ENCODE results near the gene RPP25L.

RPP25L gene

GRCh38 chr9:34611811-34612787, at the start of gene RPP25L:
TSS of gene RPP25L (minus strand) at chr9:34612097. CDS start at chr9:34611296, 801 bp downstream.
- DNase-seq = peak; percentile 88 to 93
- TF ChIP-seq POLR2A (IDR thresholded peaks at IDR 0.05; ENCODE audit: low read length) = peak; percentile 78
- TF ChIP-seq GATA1 (IDR thresholded peaks at IDR 0.05; ENCODE audit: low read depth, low read length) = no peak

GRCh38 chr9:34659592-34660253, 47.8 kb upstream of the RPP25L start:
- DNase-seq = peak in 1 of 2 experiments; percentile 9
- TF ChIP-seq POLR2A (IDR thresholded peaks at IDR 0.05; ENCODE audit: low read length) = no peak
- no peak for TF ChIP-seq GATA1 (IDR thresholded peaks at IDR 0.05; ENCODE audit: low read depth, low read length)

GRCh38 chr9:34658461-34658860, 46.6 kb upstream of the RPP25L start:
- DNase-seq = no peak
- no peak for TF ChIP-seq GATA1 (IDR thresholded peaks at IDR 0.05; ENCODE audit: low read depth, low read length)
- TF ChIP-seq POLR2A (IDR thresholded peaks at IDR 0.05; ENCODE audit: low read length) = no peak

GRCh38 chr9:34656992-34657391, 45.1 kb upstream of the RPP25L start:
- TF ChIP-seq GATA1 (IDR thresholded peaks at IDR 0.05; ENCODE audit: low read depth, low read length) (no peak), POLR2A (IDR thresholded peaks at IDR 0.05; ENCODE audit: low read length) (no peak)
- no peak for DNase-seq

- TF ChIP-seq GATA1 (IDR thresholded peaks at IDR 0.05; ENCODE audit: low read depth, low read length) (no peak), POLR2A (IDR thresholded peaks at IDR 0.05; ENCODE audit: low read length) (no peak)
- DNase-seq = no peak
Measured at GRCh38 chr9:34655394-34655793, 43.5 kb upstream of the RPP25L start.

GRCh38 chr9:34654323-34655051, 42.6 kb upstream of the RPP25L start:
- DNase-seq = no peak
- TF ChIP-seq POLR2A (IDR thresholded peaks at IDR 0.05; ENCODE audit: low read length) = no peak
- TF ChIP-seq GATA1 (IDR thresholded peaks at IDR 0.05; ENCODE audit: low read depth, low read length) = no peak

- no peak for DNase-seq
Measured at GRCh38 chr9:34653151-34654072, 41.5 kb upstream of the RPP25L start.

GRCh38 chr9:34652602-34653000, 40.7 kb upstream of the RPP25L start:
- no peak for DNase-seq

More at GRCh38 chr9:34653151-34654072, 41.5 kb upstream of the RPP25L start:
- TF ChIP-seq GATA1 (IDR thresholded peaks at IDR 0.05; ENCODE audit: low read depth, low read length) = no peak
- TF ChIP-seq POLR2A (IDR thresholded peaks at IDR 0.05; ENCODE audit: low read length) = no peak

GRCh38 chr9:34651876-34652601, 40.1 kb upstream of the RPP25L start, which contains the start of gene IL11RA:
TSS of gene IL11RA (plus strand) at chr9:34652185. CDS start at chr9:34655218, 3,033 bp downstream.
- TF ChIP-seq GATA1 (IDR thresholded peaks at IDR 0.05; ENCODE audit: low read depth, low read length) = no peak
- TF ChIP-seq POLR2A (IDR thresholded peaks at IDR 0.05; ENCODE audit: low read length) = peak; percentile 22
- DNase-seq = peak; percentile 89 to 90

More at GRCh38 chr9:34652602-34653000, 40.7 kb upstream of the RPP25L start:
- TF ChIP-seq POLR2A (IDR thresholded peaks at IDR 0.05; ENCODE audit: low read length) (no peak), GATA1 (IDR thresholded peaks at IDR 0.05; ENCODE audit: low read depth, low read length) (no peak)

- DNase-seq = no peak
- TF ChIP-seq GATA1 (IDR thresholded peaks at IDR 0.05; ENCODE audit: low read depth, low read length) = no peak
Measured at GRCh38 chr9:34651321-34651720, 39.4 kb upstream of the RPP25L start.

GRCh38 chr9:34650816-34651215, 38.9 kb upstream of the RPP25L start:
- no peak for DNase-seq
- TF ChIP-seq GATA1 (IDR thresholded peaks at IDR 0.05; ENCODE audit: low read depth, low read length) (no peak), POLR2A (IDR thresholded peaks at IDR 0.05; ENCODE audit: low read length) (no peak)

- no peak for DNase-seq
- TF ChIP-seq POLR2A (IDR thresholded peaks at IDR 0.05; ENCODE audit: low read length) (no peak), GATA1 (IDR thresholded peaks at IDR 0.05; ENCODE audit: low read depth, low read length) (no peak)
Measured at GRCh38 chr9:34648673-34649072, 36.8 kb upstream of the RPP25L start.
